Breast epithelium (tissue), 3 donors: Measurements from ENCODE around the gene TMOD4.

Experiments used
- POLR2AphosphoS5 ChIP-seq, 3 donors: sonication (generic); formaldehyde crosslinking; IDR thresholded peaks; one replicate each; pipeline ENCODE4 v1.6.1; 2017; ENCODE audit warnings: antibody characterized with exemption in 3 of 3
- TF ChIP-seq, protein P1 (sequence below), 3 donors: fragments of 450-650 bp; IDR thresholded peaks; one replicate each; pipeline ENCODE4 v1.5.1; 2016 to 2017; ENCODE audit warnings: antibody characterized with exemption in 3 of 3, mild to moderate bottlenecking in 3 of 3, moderate library complexity in 3 of 3

DNA sequence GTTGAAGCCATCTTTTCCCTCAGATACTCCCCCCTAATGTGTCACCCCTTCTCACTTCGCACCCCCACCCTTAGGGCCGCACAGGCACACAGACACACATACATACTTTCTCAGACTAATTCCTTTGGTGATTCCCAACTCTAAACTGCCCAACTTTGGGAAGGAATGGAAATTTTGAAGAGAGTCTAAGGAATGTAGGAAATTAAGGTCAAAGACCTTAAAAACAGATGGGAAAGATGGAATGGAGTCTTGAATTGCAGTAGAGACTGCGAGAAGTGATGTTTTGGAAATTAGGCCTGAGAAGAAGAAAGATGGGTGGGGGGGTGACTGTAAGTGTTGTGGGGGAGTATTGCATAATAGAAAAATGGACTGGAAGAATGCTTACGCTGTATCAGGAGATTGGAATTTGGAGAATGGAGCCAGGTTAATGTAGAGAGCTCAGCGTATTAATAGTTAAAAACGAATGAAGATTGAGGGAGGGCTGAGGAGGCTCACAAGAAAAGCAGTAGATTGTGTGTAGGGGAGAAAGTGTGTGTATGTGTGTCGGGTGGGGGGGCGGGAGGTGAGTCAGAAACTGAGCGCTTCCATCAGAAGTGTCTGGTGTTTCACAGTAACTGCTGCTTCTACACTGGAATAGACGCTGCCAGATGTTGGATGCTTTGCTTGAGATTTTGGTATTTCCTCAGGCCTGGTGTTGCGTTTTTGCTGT lies 24.2 kb upstream of the TMOD4 start:
- TF ChIP-seq, protein P1, sequence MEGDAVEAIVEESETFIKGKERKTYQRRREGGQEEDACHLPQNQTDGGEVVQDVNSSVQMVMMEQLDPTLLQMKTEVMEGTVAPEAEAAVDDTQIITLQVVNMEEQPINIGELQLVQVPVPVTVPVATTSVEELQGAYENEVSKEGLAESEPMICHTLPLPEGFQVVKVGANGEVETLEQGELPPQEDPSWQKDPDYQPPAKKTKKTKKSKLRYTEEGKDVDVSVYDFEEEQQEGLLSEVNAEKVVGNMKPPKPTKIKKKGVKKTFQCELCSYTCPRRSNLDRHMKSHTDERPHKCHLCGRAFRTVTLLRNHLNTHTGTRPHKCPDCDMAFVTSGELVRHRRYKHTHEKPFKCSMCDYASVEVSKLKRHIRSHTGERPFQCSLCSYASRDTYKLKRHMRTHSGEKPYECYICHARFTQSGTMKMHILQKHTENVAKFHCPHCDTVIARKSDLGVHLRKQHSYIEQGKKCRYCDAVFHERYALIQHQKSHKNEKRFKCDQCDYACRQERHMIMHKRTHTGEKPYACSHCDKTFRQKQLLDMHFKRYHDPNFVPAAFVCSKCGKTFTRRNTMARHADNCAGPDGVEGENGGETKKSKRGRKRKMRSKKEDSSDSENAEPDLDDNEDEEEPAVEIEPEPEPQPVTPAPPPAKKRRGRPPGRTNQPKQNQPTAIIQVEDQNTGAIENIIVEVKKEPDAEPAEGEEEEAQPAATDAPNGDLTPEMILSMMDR (IDR thresholded peaks at IDR 0.05) = no peak
- peak in 1 of 3 donors; percentile 7 for TF ChIP-seq POLR2AphosphoS5 (IDR thresholded peaks at IDR 0.05)
